Thyroid gland (tissue), 4 donors: ENCODE measurements around the gene ELAVL1. TPM values are rescaled to one million over a fixed set of nuclear protein-coding genes. Genes with fewer than 3 reads are reported as not detected.
"Not testable (repeated sequence)": the region's sequence is repeated elsewhere in the genome, so short reads cannot be mapped to it uniquely, and the experiment has no call there.

Experiments used
- DNase-seq, 2 donors: peaks; one replicate each; pipeline ENCODE4 v3.0.0-alpha.2; 2019
- H3K27ac ChIP-seq, 3 donors: fragments of 200-600 bp; sonication (generic); 1 replicate in 2 of 3; 2 replicates in 1 of 3; pipeline ENCODE4 v1.5.1; 2016 to 2019; ENCODE audit warnings: mild to moderate bottlenecking in 1 of 3, moderate library complexity in 1 of 3
- H3K27me3 ChIP-seq: fragments of 200-600 bp; sonication (generic); one replicate; pipeline ENCODE4 v1.5.1; 2019
- H3K36me3 ChIP-seq, 2 donors: fragments of 200-600 bp; sonication (generic); one replicate each; pipeline ENCODE4 v1.5.1; 2016 to 2019
- H3K4me1 ChIP-seq, 2 donors: fragments of 200-600 bp; sonication (generic); one replicate each; pipeline ENCODE4 v1.5.1; 2017 to 2019
- H3K4me3 ChIP-seq, 3 donors: fragments of 200-600 bp; sonication (generic); replicated peaks in 1 of 3; 1 replicate in 2 of 3; 2 replicates in 1 of 3; pipeline ENCODE4 v1.5.1; 2016; ENCODE audit warnings: mild to moderate bottlenecking in 1 of 3
- H3K9me3 ChIP-seq: fragments of 200-600 bp; sonication (generic); one replicate; pipeline ENCODE4 v1.5.1; 2017
- POLR2A ChIP-seq, 2 donors: fragments of 450-650 bp; IDR thresholded peaks; one replicate each; pipeline ENCODE4 v1.6.1; 2017; ENCODE audit warnings: antibody characterized with exemption in 2 of 2, mild to moderate bottlenecking in 2 of 2, moderate library complexity in 1 of 2
- WGBS, 2 donors: methylation state at CpG; one replicate each; pipeline ENCODE4 v1.1.5; 2017; 5-methylcytosine and 5-hydroxymethylcytosine counted together
- intact Hi-C: fragments of 100-400 bp; cut with DNase I; formaldehyde crosslinking; loops from one replicate; pipeline ENCODE4 v1.15.1; 2023
- total RNA-seq, 4 donors: library from RNA; depleted of rRNA; stranded (reverse); fragments of >200 nt; gene quantifications; one replicate each; pipeline ENCODE4 v1.2.3, GENCODE V29; 2016
- TF ChIP-seq, protein P1 (sequence below), 6 experiments: fragments of 200-600 bp in 3 of 6; fragments of 450-650 bp in 3 of 6; sonication (generic) in 3 of 6; IDR thresholded peaks; one replicate each; pipeline ENCODE4 v1.5.1; 2016 to 2019; ENCODE audit warnings: antibody characterized with exemption in 6 of 6, mild to moderate bottlenecking in 2 of 6, inconsistent platforms in 1 of 6, moderate library complexity in 1 of 6

ELAVL1 gene
- total RNA-seq, 4 donors from 2014 or later, result 24.2 to 46.7 (median 42.4) TPM

DNA sequence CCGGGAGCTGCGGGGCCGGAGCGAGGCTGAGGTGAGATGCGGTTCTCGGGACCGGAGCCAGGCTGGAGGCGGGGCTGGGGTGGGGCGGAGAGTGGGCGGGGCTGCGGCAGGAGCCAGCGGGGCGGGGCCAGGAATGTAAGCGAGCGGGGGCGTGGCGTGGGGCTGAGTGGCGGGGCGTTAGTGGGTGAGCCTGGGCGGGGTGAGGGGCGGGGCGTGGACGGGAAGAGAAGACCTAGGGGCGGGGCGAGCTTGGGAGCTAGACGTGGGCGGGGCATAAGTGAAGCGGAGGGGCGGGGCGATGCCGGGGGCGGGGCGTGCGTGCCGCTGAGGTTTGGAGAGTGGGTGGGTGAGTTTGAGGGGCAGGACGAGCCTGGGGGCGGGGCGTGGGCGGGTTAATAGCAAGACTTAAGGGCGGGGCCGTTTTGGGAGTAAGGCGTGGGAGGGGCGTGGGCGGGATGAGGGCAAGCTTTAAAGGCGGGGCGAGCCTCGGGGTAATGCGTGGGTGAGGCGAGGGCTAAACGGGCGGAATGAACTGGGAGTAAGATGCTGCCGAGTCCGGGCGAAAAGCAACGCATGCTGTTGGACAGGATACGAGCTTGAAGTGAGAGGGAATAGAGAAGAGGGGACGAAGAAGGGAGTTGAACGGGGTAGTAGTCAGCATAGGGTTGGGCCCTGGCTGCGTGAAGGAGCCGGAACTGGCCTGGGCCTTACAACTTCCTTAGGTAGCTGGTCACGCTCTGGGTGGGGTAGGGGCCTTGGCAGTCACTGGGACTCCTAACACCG, 84.7 kb downstream of the ELAVL1 start:
- Histone ChIP-seq H3K4me1 (peaks cover 9 to 55% of the 10 kb centered on the region in 2 donors), H3K27ac (peak overlapping the region; percentile 78 to 92 (median 88)), H3K9me3 (no peaks in the 10 kb centered on the region), H3K27me3 (peaks cover 4% of the 10 kb centered on the region), H3K4me3 (peak overlapping the region; percentile 35 to 98 (median 67)), H3K36me3 (peaks cover 11% of the 10 kb centered on the region in 2 donors)
- peak; percentile 99 for DNase-seq
- 4% methylated on average over 30 to 34 of the region's 62 CpGs for WGBS, 2 donors
- TF ChIP-seq, protein P1, sequence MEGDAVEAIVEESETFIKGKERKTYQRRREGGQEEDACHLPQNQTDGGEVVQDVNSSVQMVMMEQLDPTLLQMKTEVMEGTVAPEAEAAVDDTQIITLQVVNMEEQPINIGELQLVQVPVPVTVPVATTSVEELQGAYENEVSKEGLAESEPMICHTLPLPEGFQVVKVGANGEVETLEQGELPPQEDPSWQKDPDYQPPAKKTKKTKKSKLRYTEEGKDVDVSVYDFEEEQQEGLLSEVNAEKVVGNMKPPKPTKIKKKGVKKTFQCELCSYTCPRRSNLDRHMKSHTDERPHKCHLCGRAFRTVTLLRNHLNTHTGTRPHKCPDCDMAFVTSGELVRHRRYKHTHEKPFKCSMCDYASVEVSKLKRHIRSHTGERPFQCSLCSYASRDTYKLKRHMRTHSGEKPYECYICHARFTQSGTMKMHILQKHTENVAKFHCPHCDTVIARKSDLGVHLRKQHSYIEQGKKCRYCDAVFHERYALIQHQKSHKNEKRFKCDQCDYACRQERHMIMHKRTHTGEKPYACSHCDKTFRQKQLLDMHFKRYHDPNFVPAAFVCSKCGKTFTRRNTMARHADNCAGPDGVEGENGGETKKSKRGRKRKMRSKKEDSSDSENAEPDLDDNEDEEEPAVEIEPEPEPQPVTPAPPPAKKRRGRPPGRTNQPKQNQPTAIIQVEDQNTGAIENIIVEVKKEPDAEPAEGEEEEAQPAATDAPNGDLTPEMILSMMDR (IDR thresholded peaks at IDR 0.05), result no peak
- peak in 1 of 2 donors; percentile 42 for TF ChIP-seq POLR2A (IDR thresholded peaks at IDR 0.05)
- intact Hi-C loops, result no loop called here

DNA sequence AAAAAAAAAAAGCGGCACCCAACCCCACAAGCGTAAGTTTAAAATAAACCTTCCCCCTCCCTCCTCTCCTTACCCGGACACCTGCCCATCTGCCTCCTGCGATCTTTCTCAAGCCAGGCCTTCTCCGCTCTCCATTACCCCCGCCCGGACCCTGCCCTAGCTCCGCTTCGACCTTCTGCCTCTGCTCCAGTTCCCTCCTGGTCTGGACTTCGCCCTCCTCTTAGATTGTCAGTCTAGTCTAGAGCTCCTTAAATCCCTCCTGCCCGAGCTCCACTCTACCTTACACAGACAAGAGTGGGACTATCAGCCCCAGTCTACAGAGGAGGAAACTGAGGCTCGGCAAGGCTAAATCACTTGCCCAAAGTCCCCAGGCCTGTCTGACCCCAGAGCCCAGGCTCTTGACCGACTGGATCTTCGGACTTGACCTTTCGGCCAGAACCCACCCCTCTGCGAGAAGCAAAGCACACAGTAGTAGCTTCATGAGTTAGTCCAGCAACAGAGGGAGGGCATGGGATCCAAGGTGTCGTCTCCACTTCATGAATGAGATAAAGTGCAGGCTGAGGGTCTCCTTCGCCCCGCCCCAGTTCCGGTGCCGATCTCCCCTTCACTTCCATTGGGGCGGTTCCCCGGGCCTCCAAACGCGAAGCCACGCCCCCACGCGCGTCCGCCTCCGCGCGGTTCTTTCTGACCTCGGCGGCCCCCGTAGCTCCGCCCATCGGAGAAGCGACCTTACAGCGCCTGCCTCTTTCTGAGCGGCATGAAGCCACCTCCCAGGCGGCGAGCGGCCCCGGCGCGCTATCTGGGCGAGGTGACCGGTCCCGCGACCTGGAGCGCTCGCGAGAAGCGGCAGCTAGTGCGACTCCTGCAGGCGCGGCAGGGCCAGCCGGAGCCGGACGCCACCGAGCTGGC, 85.6 kb downstream of the ELAVL1 start, which contains the start of gene SNAPC2:
Gene SNAPC2, plus strand, starts transcription at position 729 of the 909 bp plus-strand sequence. Its CDS starts 29 bp downstream, at position 758.
- intact Hi-C loops, result loop anchor here (2.0 kb wide), 1 partner anchor 15 kb away; no protein-coding TSS in a partner anchor
- no peaks in the 10 kb centered on the region for H3K9me3 ChIP-seq
- peak; percentile 97 to 98 for DNase-seq
- peak within 1 kb of the TSS; percentile 35 to 98 (median 67) for H3K4me3 ChIP-seq
- H3K4me1 ChIP-seq, result peaks cover 9 to 49% of the 10 kb centered on the region in 2 donors
- WGBS, 2 donors, result 15% methylated on average over 32 to 40 of the region's 62 CpGs
- peaks cover 4% of the 10 kb centered on the region for H3K27me3 ChIP-seq
- H3K36me3 ChIP-seq, result peaks cover 11% of the 10 kb centered on the region in 2 donors
- TF ChIP-seq, protein P1 (IDR thresholded peaks at IDR 0.05), result peak in 1 of 6 experiments; percentile 16
- TF ChIP-seq POLR2A (IDR thresholded peaks at IDR 0.05), result peak in 1 of 2 donors; percentile 63
- H3K27ac ChIP-seq, result peak within 1 kb of the TSS; percentile 78 to 92 (median 88)

DNA sequence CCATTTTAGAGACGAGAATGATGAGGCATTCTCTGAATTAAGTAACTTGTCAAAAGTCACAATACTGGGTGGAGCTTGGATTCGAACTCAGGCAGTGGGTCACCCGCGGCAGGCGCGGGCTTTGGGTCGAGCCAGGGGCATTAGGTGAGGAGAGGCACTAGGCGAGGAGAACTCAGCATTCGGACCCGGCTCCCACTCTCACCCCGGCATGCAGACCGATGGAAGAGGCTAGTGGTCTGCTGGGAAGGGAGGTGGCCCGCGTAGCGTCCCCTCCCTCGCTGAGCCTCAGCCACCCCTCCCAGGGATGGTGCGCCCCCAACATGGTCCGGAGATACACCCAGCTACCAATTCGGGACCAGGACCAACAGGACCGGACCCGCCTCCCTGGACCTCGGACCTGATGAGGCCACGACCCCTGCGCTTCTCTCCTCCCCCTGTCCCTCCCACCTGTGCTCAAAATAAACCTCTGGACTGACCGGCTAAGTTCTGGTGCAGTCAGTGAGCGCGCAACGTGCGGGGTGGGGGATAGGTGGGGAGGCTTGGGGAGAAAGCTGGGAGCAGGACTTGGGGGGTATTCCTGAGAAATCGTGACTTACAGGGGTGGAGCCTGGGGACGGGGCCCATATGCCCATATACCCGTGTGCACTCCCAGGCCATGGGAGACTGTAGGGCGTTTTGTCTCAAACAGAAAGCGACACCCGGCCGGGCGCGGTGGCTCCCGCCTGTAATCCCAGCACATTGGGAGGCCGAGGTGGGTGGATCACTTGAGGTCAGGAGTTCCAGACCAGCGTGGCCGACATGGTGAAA, 86.6 kb downstream of the ELAVL1 start:
- Histone ChIP-seq H3K27me3 (peaks cover 4% of the 10 kb centered on the region), H3K9me3 (no peaks in the 10 kb centered on the region), H3K4me3 (no peak overlapping the region), H3K36me3 (peaks cover 11% of the 10 kb centered on the region in 2 donors), H3K27ac (no peak overlapping the region), H3K4me1 (peaks cover 9 to 45% of the 10 kb centered on the region in 2 donors)
- DNase-seq, result no peak
- intact Hi-C loops, result loop anchor here (2.0 kb wide), 1 partner anchor 14 kb away; no protein-coding TSS in a partner anchor
- TF ChIP-seq, protein P1 (IDR thresholded peaks at IDR 0.05), result no peak
- no peak for TF ChIP-seq POLR2A (IDR thresholded peaks at IDR 0.05)
- 48 to 62% methylated on average over 27 to 33 of the region's 42 CpGs for WGBS, 2 donors

- peaks cover 9 to 45% of the 10 kb centered on the region in 2 donors for H3K4me1 ChIP-seq
These were observed 87.3 kb downstream of the ELAVL1 start for GRCh38 chr19:7918062-7918614.

More at GRCh38 chr19:7918062-7918614, 87.3 kb downstream of the ELAVL1 start:
- not testable (repeated sequence) for DNase-seq, H3K27me3 ChIP-seq, H3K4me3 ChIP-seq, H3K9me3 ChIP-seq, H3K27ac ChIP-seq
- peaks cover 11% of the 10 kb centered on the region in 2 donors for H3K36me3 ChIP-seq
- WGBS, 2 donors, result 27 to 34% methylated on average over 23 to 29 of the region's 29 CpGs
- intact Hi-C loops, result loop anchor here (2.0 kb wide), 1 partner anchor 13 kb away; no protein-coding TSS in a partner anchor
